Loucy (cell line): Measurements from ENCODE around the gene PRSS57.

Source experiments
- CTCF ChIP-seq: fragments of 200-600 bp; sonication (generic); conservative IDR thresholded peaks from 2 replicates; pipeline ENCODE4 v1.5.1; 2014; ENCODE audit warnings: mild to moderate bottlenecking, antibody characterized with exemption, low read length
- EZH2phosphoT487 ChIP-seq: fragments of 200-600 bp; IDR thresholded peaks from 2 replicates; pipeline ENCODE4 v1.6.1; 2018; ENCODE audit warnings: antibody characterized with exemption, mild to moderate bottlenecking, moderate library complexity, borderline replicate concordance

- TF ChIP-seq CTCF (no peak), EZH2phosphoT487 (no peak)
These were observed 36.1 kb downstream of the PRSS57 start for GRCh38 chr19:658916-659839.
